Neural progenitor cell (in vitro differentiated cells): ENCODE results near the gene ATXN7L1.

Experiments
- CTCF ChIP-seq: fragments of 200-600 bp; sonication (generic); IDR thresholded peaks from 2 replicates; pipeline ENCODE4 v1.5.1; 2017; ENCODE audit warnings: antibody characterized with exemption, mild to moderate bottlenecking
- EZH2 ChIP-seq: fragments of 200-600 bp; sonication (generic); IDR thresholded peaks from 2 replicates; pipeline ENCODE4 v1.6.1; 2017; ENCODE audit warnings: antibody characterized with exemption, mild to moderate bottlenecking, moderate library complexity

- TF ChIP-seq CTCF (no peak), EZH2 (no peak)
Measured at GRCh38 chr7:105673367-105674084, 202.9 kb downstream of the ATXN7L1 start.
